HG02852 (cell line): ENCODE results near the gene HMGXB4.
"Not testable (repeated sequence)": the region's sequence is repeated elsewhere in the genome, so short reads cannot be mapped to it uniquely, and the experiment has no call there.

ENCODE experiments used
- ATAC-seq: cut with Tn5 transposase; IDR thresholded peaks from one replicate; pipeline ENCODE4 v1.9.1; 2021; ENCODE audit warnings: mild to moderate bottlenecking, moderate library complexity; ENCODE audit not compliant: unreplicated experiment

HMGXB4 gene

GRCh38 chr22:35257321-35258190 lies at the start of gene HMGXB4:
HMGXB4 (plus strand) TSS chr22:35257493; CDS start chr22:35262391, 4,898 bp downstream.
- ATAC-seq, result peak; percentile 88

- ATAC-seq, result no peak
Measured at GRCh38 chr22:35208003-35208402, 49.3 kb upstream of the HMGXB4 start.

GRCh38 chr22:35209203-35209602 lies 48.1 kb upstream of the HMGXB4 start:
- no peak for ATAC-seq

GRCh38 chr22:35212009-35212408 lies 45.3 kb upstream of the HMGXB4 start:
- ATAC-seq, result no peak

GRCh38 chr22:35212996-35213395 lies 44.3 kb upstream of the HMGXB4 start:
- ATAC-seq, result no peak

GRCh38 chr22:35214968-35215367 lies 42.3 kb upstream of the HMGXB4 start:
- ATAC-seq, result no peak

GRCh38 chr22:35215993-35216392 lies 41.3 kb upstream of the HMGXB4 start:
- ATAC-seq, result no peak

GRCh38 chr22:35217527-35217926 lies 39.8 kb upstream of the HMGXB4 start:
- ATAC-seq, result no peak

- no peak for ATAC-seq
Measured at GRCh38 chr22:35218079-35218478, 39.2 kb upstream of the HMGXB4 start.

GRCh38 chr22:35219012-35219411 lies 38.3 kb upstream of the HMGXB4 start:
- no peak for ATAC-seq

- ATAC-seq, result no peak
Measured at GRCh38 chr22:35220221-35220620, 37.1 kb upstream of the HMGXB4 start.

GRCh38 chr22:35225010-35225409 lies 32.3 kb upstream of the HMGXB4 start:
- ATAC-seq, result no peak

GRCh38 chr22:35226958-35227647 lies 30.2 kb upstream of the HMGXB4 start:
- ATAC-seq, result no peak

GRCh38 chr22:35229865-35230264 lies 27.4 kb upstream of the HMGXB4 start:
- no peak for ATAC-seq

- ATAC-seq, result no peak
Measured at GRCh38 chr22:35230417-35230816, 26.9 kb upstream of the HMGXB4 start.

GRCh38 chr22:35230839-35231584 lies 26.3 kb upstream of the HMGXB4 start:
- no peak for ATAC-seq

GRCh38 chr22:35231585-35232084 lies 25.7 kb upstream of the HMGXB4 start:
- no peak for ATAC-seq

- ATAC-seq, result not testable (repeated sequence)
Measured at GRCh38 chr22:35238749-35239148, 18.5 kb upstream of the HMGXB4 start.

- not testable (repeated sequence) for ATAC-seq
Measured at GRCh38 chr22:35244507-35244906, 12.8 kb upstream of the HMGXB4 start.

- no peak for ATAC-seq
Measured at GRCh38 chr22:35250156-35250555, 7.1 kb upstream of the HMGXB4 start.

- ATAC-seq, result no peak
Measured at GRCh38 chr22:35253946-35254345, 3.3 kb upstream of the HMGXB4 start.
